HS-5 (cell line): Measurements from ENCODE around the gene FUCA1.
"Not testable (repeated sequence)": the region's sequence is repeated elsewhere in the genome, so short reads cannot be mapped to it uniquely, and the experiment has no call there.

Source experiments
- DNase-seq: peaks from one replicate; pipeline ENCODE4 v3.0.0-alpha.2; 2012; ENCODE audit warnings: low read depth

The FUCA1 gene

DNA sequence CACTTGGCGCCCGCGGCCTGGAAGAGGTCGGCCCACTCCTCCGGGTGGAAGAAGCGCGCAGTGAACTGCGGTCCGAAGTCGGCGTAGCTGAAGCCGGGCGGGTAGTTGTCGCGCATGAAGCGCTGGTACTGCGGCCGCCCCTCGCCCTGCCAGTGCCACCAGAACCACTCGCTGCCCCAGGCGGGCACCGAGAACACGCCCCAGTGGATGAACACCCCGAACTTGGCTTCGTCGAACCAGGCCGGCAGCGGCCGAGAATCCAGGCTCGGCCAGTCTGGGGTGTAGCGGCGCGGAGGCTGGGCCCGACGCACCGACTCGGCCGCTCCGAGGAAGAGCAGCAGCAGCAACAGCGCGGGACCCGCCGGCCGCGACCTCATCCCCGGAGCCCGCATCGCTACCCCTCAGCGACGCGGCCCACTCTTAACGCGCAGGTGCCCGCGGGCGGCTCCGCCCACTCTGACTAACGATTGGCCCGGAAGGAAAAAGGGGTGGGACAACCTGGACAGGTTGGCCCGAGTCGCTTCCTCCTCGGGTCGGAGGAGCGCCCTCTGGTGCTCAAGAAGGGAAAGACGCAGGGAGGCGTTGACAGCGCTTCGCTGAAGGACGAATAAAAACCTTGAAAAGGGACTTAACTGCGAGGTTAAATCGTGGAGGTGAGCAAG, at the start of gene FUCA1:
FUCA1 (minus strand) TSS at position 396 of the 662 bp plus-strand sequence; CDS start at position 392, 4 bp downstream.
- DNase-seq = peak; percentile 60

DNA sequence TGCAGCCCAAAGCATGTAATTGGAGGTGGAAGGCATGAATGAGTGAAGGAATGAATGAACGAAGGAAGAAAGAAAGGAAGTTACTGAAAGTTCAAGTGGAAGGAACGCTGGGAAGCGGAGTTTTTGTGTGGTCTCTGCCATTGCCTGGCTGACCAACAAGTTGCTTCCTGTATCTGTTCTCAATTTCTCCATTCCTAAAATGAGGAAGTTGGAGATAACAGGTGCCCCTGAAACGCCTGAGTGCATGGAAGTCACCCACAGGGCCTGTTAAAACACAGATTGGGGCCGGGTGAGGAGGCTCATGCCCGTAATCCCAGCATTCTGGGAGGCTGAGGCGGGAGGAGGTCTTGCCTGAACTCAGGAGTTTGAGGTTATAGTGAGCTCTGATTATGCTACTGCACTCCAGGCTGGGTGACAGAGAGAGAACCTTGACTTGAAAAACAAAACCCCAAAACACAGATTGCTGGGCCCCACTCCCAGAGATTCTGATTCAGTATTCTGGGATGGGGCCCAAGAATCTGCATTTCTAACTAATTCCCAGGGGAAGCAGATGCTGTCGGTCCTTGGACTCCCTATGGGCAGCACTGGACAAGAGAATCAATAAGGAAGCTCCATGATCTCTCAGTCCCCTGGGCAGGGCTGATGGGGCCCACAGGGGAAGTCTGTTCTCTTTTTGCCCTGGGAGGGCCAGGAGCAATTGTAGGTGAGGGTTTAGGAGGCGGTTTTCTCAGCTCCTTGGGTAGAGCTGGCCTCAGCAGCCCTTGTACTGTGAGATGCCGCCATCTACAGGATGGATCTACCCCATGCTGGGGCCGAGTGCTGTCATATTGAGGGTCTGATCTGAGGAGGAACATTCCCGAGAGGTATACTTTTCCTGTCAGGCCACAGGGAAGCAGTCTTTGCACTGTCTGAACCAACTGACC, 48.4 kb upstream of the FUCA1 start:
- no peak for DNase-seq

DNA sequence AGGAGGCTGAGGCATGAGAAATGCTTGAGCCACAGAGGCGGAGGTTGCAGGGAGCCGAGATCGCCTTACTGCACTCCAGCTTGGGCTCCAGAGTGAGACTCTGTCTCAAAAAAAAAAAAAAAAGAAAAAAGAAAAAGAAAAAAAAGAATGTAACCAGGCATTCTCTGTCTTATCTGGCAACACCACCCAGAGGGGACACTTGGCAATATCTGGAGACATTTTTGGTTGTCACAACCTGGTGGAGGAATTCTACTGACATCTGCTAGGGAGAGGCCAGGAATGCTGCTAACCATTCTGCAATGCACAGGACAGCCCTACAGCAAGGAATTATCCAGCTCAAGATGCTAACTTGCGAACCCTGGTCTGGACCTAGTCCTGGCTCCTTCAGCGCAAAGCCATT, 47.4 kb upstream of the FUCA1 start:
- no peak for DNase-seq

DNA sequence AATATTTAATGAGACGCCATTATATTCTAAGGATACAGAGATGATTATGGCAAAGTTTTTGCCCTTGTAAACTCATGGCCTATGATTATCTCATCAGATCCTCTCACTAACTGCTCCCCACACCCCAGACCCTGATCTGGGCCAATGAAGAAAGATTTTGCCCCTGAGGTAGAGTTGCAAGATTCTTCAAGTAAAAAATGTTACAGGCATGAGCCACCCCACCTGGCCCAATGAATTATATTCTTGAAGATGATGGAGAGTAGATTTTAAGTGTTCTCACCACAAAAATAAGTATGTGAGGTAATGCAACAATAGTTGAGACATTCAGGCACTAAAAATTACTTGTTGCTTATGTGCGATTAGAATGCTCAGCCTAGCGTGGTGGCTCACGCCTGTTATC, 46.8 kb upstream of the FUCA1 start:
- no peak for DNase-seq

DNA sequence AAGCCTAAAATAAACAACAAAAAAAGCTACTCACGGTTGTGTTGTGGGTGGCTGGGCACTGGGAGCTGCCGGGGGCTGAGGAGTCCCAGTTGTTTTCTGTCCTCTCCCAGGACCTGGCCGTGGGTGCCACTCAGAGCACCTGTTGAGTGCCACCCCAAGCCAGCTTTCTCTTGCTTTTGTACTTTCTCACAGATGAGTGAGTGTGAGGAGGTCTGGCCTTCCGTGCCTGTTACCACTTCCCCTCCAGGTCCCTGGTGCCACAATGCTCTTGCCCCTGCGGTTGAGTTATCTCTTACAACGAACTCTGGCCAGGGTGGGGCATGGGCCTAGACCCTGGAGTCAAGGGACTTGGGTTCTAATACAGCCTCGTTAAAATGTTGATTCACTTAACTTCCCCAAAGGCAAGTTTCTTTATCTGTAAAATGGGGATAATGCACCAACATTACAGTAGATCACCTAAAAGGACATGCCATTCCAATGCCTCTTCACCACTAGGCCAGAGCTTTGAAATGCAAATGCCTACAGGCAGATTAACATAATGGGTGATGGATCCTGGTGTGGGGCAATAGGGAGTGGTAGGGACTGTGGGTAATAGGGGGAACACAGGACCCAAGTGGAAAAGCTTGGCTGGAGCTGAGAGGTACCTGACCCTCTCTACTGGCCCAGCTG, 45.3 kb upstream of the FUCA1 start, which contains the start of gene CNR2:
CNR2 (minus strand) TSS at position 151 of the 669 bp plus-strand sequence. CDS start 37,745 bp downstream, outside the sequence.
- DNase-seq = no peak

DNA sequence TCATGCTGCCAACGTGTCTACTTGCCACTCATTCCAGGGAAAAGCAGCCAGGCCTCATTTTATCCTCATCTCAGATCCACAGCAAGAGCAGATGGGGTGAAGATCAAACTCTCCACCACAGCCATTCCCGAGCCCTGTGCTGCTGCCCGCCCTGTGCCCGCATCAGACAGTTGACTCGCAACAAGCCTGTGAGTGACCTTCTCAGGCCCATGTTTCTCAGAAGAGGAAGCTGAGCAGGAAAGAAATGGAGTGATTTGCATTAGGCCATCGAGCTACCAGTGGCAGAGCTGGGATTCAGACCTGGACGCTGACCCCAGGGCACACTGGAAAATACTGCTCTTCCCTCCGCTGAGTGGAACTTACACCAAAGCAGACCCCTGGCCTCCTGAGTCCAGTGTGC, 43.8 kb upstream of the FUCA1 start:
- no peak for DNase-seq

DNA sequence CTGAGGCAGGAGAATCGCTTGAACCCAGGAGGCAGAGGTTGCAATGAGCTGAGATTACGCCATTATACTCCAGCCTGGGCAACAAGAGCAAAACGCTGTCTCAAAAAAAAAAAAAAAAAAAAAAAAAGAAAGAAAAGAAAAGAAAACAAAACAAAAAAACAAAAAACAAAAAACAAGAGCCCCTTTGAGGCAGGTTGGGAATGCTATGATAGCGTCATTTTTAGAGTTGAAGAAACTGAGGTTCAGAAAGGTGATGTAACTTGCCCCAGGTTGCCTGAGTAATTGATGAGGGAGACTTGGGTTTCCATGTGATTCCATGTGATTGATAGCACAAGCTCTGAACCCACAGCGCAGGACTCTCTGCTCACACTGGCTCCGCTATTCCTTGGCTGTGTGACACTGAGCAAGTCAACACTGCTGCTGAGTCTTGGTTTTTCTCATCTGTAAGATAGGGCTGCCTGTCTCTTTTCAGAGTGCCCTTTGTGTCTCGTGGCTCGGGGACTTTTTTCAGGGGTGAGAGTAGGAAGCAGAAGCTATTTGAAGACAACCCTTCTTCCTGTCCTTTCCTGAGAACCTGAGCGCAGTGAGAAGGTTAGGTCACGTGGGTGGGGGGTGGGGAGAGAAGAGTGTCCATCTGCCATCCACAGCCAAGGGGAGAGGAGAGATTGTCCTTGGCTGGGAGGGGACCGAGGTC, 42.6 kb upstream of the FUCA1 start:
- DNase-seq = no peak

DNA sequence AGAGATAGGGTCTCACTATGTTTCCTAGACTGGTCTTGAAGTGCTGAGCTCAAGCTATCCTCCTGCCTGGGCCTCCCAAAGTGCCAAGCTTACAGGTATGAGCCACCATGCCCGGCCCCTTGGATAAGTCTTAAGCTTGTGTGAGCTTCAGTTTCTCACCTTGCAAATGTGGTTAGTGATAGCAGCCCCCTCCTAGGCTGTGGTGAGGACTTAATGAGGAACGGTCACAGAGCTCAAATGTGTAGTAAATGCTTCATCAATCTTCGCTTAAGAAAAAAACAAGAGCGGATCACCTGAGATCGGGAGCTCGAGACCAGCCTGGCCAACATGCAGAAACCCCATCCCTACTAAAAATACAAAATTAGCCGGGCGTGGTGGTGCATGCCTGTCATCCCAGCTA, 42.1 kb upstream of the FUCA1 start:
- no peak for DNase-seq

DNA sequence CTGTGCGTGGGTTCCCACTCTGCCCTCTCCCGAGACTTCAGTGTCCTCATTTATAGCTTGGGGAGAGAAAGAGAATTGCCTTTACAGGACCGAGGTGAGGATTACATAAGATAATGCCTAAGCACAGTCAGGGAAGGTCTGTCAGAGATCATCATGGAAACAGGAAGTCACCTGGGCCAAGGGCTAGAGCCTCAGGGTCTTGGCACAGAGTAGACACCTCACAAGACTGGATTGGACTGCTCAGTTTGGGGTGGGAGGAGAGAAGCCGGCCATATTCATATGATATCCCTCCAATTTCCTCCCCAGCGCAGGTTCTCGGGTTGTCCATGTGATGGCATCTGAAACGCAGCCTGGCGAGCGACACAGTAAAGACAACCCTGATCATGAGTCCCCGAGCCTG, 41.3 kb upstream of the FUCA1 start:
- no peak for DNase-seq

DNA sequence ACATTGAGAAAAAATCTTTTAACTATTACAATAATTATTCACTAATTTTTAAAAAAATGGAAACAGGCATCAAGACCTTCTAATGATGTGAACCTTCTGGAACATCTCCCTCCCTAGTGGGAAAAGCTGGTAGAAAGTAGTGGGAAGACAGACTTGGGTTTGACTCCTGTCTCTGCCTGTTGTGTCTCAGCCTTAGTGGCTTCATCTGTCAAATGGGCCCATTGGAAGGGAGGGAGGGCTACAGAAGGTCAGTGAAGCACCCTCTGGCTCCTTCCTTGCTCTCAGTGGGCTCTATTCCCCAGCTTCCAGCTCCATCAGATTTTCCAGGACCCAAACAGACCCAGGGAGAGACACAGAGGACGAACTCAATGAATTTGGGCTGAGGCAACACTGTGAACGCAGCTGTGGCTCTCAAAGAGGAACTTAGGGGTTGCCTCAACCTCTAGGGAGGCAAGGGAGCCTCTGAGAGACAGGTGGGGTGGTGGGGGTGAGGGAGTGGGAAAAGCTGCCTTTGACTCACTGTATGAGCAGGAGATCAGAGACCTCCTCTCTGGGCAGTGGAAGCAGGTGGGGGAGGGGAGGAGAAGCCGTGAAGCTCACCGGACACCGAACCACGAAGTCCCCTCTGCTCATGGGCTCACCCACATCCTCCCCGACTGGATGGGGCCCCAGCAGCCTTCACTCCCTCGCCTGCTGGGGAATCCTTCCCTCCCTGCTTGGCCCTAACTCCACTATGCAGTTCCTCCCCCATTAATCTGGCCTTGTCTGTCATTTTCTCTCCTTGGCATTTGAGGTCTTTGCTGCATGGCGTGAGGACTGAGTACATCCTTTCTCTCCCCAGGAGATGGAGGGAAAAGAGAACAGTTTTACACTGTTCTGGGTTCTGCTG, 40.6 kb upstream of the FUCA1 start:
- DNase-seq = no peak

DNA sequence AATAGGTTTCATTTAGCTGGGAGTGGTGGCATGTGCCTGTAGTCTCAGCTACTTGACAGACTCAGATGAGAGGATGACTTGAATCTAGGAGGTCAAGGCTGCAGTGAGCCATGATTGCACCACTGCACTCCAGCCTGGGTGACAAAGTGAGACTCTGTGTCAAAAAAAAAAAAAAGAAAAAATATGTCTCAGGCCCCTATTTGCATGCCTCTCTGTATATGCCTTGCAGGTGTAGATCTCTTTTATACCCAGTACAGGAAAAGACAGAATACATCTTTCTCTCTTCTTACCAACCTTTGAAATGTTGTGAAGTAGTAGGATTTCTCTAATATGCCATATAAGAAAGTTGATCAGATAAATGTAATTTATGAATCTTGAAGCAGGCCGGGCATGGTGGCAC, 38.6 kb upstream of the FUCA1 start:
- no peak for DNase-seq

DNA sequence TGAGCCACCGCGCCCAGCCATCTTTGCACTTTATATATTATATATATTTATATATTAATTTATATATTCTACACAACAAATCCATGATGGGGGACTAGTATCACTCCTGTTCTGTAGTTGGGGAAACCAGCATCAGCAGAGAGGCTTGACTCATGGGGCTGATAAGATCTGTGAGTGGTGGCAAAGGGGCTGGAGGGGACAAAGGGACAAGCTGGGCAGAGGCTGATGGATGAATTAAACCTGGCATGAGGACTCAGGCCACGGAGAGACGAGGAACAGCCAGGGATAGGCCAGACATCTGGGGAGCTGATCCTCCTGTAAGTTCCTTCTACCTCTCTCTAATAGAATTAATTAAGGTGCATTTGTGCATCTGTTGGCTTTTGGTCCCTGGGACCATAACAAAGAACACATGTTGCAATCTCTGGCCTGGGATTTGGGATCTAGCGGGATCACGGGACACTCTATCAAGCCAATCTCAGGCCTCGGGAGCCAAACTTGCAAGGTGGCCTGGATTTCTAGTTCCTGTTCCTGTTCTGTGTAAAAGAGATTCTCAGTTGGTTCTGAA, 37.5 kb upstream of the FUCA1 start:
- no peak for DNase-seq

DNA sequence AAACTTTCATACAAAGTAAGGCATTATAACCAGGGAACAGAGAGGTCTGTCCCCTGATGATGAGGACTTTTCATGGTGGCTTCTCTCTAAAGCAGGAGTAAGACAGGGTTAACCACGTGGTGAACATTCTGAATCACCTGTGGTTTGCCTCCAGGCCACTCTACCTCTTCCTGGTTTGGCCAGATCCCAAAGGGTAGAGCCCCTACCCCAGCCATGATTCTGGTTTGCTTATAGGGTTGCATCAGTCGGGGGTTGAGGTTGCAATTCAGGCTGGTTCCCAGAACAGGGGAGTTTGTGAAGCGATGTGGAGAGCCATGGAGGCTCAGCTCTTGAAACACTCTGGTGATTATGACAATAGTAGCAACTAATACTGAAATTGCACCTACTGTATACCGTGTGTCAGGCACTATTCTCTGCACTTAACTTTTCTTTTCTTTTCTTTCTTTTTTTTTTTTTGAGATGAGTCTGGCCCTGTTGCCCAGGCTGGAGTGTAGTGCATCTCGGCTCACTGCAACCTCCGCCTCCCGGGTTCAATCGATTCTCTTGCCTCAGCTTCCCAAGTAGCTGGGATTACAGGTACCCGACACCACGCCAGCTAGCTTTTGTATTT, 36.8 kb upstream of the FUCA1 start:
- no peak for DNase-seq

DNA sequence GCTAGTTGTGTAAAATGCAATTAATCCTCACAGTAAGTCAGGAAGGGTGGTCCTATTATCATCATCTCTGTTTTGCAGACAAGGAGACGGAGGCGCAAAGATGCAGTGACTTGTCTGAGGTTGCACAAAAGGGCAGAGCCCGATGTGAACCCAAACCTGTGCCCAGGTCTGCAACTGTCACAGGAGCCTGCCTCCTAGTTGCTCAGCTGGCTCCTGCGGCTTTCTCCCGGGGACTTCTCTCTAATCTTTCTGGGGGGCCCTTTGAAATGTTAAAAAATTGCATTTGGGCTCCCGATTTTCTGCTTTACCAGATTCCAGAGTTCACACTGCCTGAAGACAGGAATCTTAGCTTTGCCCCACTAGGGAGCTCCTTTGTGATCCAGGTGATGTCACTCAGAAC, 35.7 kb upstream of the FUCA1 start:
- DNase-seq = no peak

DNA sequence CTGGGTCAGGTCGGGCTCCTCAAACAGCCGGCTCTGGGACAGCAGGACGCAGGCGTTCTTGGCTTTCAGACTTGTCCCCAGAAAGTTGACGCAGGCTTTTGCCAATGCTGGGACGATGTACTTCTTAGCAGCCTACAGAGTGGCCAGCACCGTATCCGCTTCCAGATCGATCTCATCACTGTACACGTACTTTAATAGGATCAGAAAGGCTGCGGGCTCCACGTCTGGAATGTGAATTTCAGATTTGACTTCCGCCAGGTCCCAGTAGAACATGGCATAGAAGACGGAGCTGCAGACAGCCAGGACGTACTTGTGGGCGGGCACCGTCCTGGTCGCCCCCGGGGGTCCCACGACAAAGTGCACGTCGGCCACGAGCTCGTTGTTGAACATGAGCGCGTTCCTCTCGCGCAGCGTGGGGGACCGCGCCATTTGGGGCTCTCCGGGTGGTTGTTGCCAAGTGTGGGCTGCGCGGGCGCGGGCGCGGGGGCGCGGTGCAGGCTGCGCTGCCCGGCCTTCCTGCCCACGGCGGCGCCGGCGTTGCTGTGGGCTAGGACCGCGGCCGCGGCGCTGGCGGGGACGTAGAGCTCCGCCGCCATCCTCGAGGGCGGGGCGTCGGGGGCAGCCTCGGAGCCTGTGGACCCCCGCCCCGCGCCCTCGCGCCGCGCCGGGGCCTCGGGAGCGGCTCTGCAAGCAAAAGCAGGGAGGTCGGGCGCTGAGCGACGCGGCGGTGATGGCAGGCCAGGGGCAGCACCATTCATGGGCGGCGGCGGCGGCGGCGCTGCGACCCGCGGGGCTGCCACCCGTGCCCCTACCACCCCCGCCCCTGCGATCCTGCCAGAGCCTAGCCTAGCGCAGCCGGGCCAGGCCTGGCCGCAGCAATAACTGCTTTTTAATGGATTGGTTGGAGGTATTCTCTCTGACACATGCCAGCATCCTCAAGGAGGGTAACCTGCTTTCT, 34.5 kb upstream of the FUCA1 start:
- DNase-seq = no peak

DNA sequence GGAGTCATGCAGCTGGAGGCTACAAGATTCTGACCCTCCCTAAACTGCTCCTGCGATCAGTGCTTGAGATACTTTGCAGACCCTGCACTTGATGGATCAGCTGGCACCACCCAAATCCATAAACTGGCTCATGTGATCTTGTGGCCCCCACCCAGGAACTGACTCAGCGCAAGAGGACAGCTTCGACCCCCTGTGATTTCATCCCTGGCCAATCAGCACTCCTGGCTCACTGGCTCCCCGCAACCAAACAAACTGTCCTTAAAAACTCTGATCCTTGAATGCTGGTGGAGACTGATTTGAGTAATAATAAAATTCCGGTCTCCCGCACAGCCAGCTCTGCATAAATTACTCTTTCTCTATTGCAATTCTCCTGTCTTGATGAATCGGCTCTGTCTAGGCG, 31.9 kb upstream of the FUCA1 start:
- not testable (repeated sequence) for DNase-seq

DNA sequence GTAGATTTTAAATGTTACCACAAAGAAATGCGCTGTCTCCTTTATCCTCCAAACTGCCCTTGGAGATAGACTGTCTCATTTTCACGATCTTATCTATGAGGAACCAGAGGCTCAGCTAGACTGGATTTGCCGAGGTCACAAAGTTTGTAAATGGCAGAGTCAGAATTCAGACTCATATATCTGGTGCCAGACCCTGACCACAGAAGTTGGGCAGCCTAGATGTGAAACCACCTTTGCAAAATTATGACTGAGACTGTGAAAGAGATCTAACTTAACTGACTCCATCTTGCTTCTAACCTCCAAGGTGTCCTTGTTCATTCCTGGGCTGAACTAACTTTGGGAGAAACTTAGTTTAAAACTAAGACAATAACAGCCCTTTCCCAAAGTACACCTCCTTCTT, 31.0 kb upstream of the FUCA1 start:
- no peak for DNase-seq

DNA sequence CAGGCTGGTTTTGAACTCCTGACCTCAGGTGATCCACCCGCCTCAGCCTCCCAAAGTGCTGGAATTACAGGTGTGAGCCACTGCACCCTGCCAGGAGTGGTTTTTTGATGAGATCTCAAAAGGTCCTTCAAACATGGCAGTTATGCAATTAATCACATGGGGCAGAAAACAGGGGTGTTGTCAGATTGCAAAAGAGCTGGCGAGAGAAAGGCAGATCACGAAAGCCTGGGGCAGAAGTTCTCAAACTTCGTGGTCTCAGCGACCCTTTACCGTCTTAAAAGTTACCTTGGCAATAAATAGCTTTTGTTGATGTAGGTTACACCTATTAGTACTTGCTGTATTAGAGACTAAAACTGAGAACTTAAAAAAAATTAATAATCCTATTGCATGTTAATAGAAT, 29.0 kb upstream of the FUCA1 start:
- no peak for DNase-seq

DNA sequence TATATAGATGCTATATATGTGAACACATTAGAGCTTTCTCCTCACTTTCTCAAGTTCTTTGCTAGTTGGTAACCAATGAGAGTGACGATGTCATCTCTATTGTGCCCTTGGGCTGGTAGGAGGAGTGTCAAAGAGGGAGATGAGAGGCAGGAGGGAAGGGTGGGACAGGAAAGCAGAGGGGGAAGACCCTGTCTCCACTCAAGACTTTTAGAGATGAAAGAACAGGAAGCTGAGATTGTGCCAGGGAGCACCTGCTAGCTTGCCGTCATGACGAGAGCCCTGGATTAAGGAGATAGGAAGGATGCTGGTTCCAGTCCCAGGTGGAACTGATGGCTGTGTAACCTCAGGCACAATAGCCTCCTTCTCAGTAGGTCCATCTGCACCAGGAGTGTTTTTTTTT, 28.4 kb upstream of the FUCA1 start:
- no peak for DNase-seq
